GM21576 (cell line): ENCODE data around the gene VILL.
A peak's percentile ranks its signal among the peaks of the same experiment; 100 is the strongest.
"Not testable (repeated sequence)": the region's sequence is repeated elsewhere in the genome, so short reads cannot be mapped to it uniquely, and the experiment has no call there.

ENCODE experiments used
- ATAC-seq: cut with Tn5 transposase; IDR thresholded peaks from one replicate; pipeline ENCODE4 v1.9.1; 2021; ENCODE audit warnings: mild to moderate bottlenecking, moderate library complexity; ENCODE audit not compliant: unreplicated experiment

VILL gene

DNA sequence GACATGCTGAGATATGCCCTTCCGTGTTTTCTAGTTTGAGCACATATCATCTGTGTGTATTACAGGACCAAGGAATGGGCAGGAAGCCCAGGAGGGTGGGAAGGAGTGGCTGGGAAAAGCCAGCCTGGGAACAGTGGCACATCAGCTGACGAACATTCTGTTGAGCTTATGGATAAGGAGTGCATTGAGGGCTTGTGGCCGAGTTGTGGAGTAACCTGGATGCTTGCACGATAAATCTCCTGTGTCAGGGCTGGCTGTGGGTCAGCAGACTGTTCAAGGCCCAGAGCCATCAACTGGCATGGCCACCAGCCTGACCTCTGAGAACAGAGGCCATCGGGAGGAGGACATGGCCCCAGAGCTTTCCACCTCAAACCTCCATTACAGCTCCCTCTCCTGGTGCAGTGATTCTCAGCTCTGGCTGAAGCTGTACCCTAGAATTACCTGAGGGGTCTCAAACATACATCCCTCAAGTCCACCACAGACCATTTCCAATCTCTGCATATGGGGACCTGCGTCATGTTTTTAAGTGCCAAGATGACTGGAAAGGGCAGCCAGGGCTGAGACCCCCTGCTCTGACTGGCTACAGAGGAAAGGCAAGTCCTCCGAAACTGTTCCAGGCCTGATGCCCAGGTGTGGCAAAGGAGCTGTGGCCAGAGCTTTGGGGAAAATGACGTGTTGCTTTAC lies 4.8 kb upstream of the VILL start:
- ATAC-seq: no peak

DNA sequence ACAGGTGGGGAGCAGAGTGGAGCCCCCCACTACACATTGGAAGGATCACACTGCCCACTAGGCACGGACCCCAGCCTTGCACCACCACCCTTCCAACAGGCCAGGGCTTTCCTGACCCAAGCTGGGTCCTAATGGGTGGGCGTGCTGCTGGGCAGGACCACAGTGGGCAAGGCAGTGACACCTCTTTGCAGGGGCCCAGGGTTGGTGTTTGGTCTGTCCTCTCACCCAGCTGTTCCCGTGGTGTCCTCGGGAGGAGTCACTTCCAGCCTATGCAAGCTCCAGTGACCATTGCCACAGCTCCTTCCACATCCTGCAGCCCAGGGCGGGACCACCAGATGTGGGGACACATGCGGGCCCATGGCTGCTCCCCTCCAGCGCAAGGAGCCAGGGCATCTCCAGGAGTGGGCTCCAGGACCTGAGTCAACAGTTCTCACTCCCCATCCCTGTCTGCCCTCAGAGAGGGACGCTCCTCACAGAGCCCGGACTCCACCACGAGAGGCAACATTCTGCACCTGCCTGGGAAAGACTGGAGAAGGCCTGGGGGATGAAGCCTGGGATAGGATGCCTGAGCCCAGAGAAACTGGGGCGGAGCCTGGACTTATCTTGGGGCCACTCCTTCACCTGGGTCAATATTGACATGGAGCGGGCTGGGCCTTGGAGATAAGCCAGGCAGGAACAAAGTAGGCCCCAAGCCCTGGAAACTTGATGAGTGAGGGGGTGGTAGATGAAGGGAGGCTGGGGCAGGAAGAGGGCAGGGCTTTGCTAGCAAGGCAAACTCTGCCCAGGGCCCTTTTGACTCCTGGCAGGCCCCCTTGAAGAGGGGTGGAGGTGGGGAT lies 3.9 kb upstream of the VILL start:
- no peak for ATAC-seq

GRCh38 chr3:37987315-37987697 lies 3.3 kb upstream of the VILL start:
- ATAC-seq: no peak

- ATAC-seq: no peak
These were observed 2.8 kb upstream of the VILL start for GRCh38 chr3:37987751-37988179.

GRCh38 chr3:37988376-37988775 lies 2.2 kb upstream of the VILL start:
- ATAC-seq: not testable (repeated sequence)

DNA sequence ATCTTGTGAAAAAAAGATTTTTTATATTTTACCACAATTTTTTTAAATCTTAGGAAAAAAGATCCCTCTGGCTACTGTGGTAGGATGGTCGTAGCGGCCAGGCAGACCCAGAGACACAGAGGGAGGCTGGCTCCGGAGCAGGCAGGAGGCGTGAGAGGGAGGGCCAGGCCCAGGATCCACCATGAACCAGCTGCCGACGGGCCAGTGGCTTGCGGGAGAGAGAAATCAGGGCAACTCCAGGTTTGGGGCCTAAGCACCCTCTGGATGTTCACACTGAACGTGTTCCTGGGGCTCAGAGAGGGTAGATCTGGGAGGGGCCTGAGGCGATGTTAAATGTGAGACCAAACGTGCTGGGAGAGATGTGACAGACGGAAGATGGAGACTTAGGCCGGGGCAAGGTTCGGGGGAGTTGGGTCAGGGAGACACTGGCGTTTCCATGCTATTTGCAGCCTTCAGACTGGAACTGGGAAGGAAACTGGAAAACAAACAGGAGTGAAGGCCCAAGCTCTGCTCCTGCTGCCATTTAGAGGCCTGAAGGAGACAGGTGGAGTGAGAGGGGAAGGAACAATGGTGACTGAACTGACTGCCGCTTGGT lies 1.6 kb upstream of the VILL start:
- no peak for ATAC-seq

- ATAC-seq: no peak
These were observed 635 bp upstream of the VILL start for GRCh38 chr3:37989821-37990480.

DNA sequence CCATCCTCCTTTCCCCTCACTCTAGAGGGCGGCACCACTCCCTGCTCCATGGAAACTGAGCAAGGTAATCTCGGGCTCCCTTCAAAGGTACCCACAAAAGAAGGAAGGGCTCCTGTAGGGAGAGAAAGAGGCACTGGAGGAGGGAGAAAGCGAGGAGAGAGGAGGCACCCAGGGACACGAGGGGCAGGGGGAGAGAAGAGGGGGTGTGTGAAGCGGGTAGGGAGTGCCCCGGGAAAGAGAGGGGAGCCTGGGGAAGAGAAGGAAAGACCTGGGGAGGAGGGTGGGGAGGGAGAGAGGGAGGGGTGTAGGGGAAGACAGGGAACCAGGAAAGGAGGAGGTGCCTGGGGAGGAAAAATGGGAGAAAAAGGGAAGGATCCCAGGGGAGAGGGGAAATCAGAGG lies 523 bp downstream of the VILL start:
- ATAC-seq: no peak

- ATAC-seq: no peak
These were observed 1.2 kb downstream of the VILL start for GRCh38 chr3:37991823-37992222.

- ATAC-seq: no peak
These were observed 1.9 kb downstream of the VILL start for GRCh38 chr3:37992271-37993066.

DNA sequence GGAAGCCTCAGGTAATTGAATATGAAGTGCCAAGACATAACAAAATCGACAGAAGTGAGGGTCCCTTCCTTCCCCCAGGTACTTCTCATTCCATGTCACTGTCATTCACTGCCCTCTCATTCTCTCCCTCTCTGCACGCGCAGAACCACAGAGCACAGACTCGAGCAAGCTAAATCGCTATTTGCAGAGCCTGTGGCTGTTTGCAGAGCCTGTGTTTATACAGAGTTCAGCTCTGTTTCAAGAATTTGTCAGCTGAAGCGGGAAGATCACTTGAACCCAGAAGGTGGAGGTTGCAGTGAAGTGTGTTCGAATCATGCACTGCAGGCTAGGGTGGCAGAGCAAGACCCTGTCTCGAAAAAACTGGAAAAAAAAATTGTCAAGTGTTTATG lies 2.5 kb downstream of the VILL start:
- no peak for ATAC-seq

DNA sequence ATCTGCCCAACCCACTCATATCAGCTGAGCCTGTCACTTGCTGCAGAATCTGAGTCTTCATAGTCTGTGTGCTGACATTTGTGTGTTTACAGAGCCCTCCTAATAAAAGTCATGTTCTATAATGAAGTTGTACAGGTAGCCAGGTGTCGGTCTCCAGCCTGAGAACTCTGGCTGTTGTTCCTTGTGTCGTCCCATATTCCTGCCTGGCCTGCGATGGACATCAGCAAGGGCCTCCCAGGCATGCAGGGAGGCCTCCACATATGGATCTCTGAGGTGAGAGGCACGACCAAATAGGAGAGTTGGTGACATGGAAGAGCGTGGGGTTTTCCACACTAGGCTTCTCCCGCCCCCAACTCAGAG lies 2.9 kb downstream of the VILL start:
- no peak for ATAC-seq

DNA sequence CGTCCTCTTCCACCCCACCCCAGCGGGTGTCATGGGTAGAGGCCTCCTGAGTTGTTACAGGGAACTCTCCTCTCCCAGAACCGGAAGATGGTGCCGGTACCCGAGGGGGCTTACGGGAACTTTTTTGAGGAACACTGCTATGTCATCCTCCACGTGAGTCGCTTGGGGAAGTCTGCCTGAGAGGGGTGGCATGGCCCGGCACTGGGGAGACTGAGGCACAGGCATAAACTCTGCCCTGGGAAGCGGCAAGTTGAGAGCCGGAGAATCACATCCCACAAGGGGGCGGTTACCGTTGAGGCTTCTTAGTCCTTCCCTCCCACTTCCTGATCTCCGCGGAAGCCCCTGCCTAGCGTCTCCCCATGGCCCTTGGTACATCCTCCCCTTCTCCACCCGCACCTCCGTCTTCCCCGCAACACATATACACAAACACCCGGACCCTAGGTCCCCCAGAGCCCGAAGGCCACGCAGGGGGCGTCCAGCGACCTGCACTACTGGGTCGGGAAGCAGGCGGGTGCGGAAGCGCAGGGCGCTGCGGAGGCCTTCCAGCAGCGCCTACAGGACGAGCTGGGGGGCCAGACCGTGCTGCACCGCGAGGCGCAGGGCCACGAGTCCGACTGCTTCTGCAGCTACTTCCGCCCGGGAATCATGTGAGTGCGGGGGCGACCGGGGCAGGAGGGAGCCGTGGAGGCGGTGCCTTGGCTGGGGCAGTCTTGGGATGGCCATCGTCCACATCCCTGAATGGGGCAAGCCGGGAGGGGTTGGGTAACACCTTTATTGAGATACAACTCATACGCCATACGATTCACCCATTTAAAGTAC lies 3.4 kb downstream of the VILL start:
- ATAC-seq: peak; percentile 53

GRCh38 chr3:37994639-37994972 lies 4.0 kb downstream of the VILL start:
- no peak for ATAC-seq

DNA sequence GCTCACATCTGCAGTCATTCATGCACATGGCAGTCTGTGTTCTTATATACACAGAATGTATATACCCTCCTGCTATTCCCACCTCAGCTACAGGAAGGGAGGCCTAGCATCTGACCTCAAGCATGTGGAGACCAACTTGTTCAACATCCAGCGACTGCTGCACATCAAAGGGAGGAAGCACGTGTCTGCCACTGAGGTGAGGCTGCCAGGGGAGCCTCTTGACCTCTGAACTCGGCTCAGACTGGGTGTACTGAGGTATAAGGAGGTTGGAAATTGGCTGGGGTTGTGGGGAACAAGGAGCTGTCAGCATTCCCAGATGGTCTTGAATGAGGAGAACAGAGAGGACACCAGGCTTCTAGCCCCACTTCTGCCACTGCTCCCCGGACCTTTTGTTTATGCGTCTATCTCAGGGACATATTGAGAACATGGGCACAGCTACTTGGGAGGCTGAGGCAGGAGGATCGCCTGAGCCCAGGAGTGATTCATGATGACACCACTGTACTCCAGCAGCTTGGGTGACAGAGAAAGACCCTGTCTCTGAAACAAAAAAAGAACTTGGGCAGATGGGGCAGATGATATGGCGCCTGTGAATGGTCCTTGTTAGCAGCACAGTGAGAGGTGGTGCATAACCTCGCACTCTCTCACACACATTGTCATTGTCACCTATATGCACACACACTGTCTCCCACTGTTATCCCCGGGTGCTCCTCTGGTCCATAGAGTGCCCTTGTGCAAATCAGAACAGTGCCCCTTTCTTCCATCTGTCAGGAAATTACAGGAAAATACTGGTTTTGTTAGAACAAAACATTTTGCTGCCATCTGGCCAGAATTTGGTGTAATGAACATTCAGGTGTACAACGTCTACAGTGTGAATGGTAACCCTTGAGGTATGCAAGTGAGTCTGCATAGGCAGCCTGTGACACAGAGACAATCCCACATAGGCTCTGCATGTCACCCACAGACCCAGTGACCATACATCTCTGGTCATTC lies 5.4 kb downstream of the VILL start:
- no peak for ATAC-seq

- ATAC-seq: peak; percentile 54
These were observed 6.3 kb downstream of the VILL start for GRCh38 chr3:37996785-37997301.

GRCh38 chr3:37997342-37997741 lies 6.8 kb downstream of the VILL start:
- no peak for ATAC-seq

DNA sequence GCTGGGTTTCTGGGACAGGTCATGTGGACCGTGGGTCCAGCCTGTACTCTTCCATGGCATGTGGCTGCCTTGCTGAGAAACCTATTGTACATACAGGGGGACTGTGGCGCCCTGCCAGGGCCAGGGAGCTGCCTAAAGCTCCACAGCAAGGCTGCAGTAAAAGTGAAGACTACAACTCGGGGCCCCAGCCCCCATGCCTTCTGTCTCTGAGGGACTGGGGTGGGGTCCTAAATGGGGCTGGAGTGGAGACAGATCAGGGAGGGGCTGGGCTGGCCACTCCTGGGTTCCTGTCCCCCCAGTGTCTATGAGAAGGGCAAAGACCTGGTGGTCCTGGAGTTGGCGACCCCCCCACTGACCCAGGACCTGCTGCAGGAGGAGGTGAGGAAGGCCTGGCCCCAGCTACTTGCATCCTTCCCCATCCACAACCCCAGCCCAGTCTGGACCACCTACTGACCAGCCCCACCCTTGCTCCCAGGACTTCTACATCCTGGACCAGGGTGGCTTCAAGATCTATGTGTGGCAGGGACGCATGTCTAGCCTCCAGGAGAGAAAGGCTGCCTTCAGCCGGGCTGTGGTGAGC lies 7.3 kb downstream of the VILL start:
- ATAC-seq: no peak
